Measurements from ENCODE around the gene TOP1. TPM values are rescaled to one million over a fixed set of nuclear protein-coding genes. Genes with fewer than 3 reads are reported as not detected.

TOP1 gene
- total and polyA plus RNA-seq, 9 of the 15 experiments (the other 6 are each of a cell fraction or from before 2014, with no cell fraction given), result 26.4 to 127 (median 39.6) TPM

DNA sequence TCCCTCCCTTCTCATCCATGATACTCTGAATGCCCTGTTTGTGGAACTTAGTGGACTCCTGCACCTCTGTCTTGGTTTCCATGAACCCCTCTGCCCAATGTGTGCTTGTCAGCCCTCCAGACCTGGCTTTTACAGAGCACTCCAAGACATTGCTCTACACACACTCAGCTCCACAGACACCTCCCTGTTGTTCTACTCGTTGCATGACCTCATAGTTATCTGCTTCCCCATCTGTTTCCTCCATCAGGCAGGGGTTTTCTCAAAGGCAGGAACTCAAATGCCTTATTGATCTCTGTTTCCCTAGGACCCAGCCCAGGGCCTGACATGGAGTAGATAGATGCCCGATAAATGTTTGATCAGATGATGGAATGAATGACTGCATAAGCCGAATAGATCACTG, 122.0 kb downstream of the TOP1 start (continued):
- TF ChIP-seq, protein P1, sequence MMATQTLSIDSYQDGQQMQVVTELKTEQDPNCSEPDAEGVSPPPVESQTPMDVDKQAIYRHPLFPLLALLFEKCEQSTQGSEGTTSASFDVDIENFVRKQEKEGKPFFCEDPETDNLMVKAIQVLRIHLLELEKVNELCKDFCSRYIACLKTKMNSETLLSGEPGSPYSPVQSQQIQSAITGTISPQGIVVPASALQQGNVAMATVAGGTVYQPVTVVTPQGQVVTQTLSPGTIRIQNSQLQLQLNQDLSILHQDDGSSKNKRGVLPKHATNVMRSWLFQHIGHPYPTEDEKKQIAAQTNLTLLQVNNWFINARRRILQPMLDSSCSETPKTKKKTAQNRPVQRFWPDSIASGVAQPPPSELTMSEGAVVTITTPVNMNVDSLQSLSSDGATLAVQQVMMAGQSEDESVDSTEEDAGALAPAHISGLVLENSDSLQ (IDR thresholded peaks at IDR 0.05), result peak; percentile 8; the same call in 1 of the 2 replicates
- TF ChIP-seq RBM15 (IDR thresholded peaks at IDR 0.05; ENCODE audit: insufficient read depth, low read length) (no peak), BRF1 (IDR thresholded peaks at IDR 0.05; ENCODE audit: borderline replicate concordance, extremely low read depth, insufficient read length) (no peak), BRF2 (IDR thresholded peaks at IDR 0.05; ENCODE audit: borderline replicate concordance, insufficient read depth, insufficient read length) (no peak), SREBF2 (CRISPR knock-in tag; IDR thresholded peaks at IDR 0.05) (no peak), ZEB2 (IDR thresholded peaks at IDR 0.05) (no peak), ZNF175 (CRISPR knock-in tag; IDR thresholded peaks at IDR 0.05; ENCODE audit: low read depth) (no peak), ZBTB17 (CRISPR knock-in tag; IDR thresholded peaks at IDR 0.05) (no peak), NFATC3 (IDR thresholded peaks at IDR 0.05) (no peak), ATF3 (IDR thresholded peaks at IDR 0.05) (peak; percentile 88), ATF3 (CRISPR knock-in tag; conservative IDR thresholded peaks at IDR 0.05) (no peak; the same call in 1 of the 2 replicates), MEF2D (tag; conservative IDR thresholded peaks at IDR 0.05; ENCODE audit: low read depth) (no peak), KDM5B (IDR thresholded peaks at IDR 0.05; ENCODE audit: insufficient replicate concordance, low read depth, low read length) (no peak), BRD9 (IDR thresholded peaks at IDR 0.05; ENCODE audit: low read depth, partially characterized antibody) (no peak), ZNF668 (CRISPR knock-in tag; IDR thresholded peaks at IDR 0.05) (no peak), ZNF274 (IDR thresholded peaks at IDR 0.05; ENCODE audit: borderline replicate concordance, low read depth, low read length) (no peak), POLR2G (IDR thresholded peaks at IDR 0.05; ENCODE audit: low read depth, low read length) (no peak), EGR1 (conservative IDR thresholded peaks at IDR 0.05) (no peak), MTA2 (IDR thresholded peaks at IDR 0.05; ENCODE audit: low read depth) (no peak), MYBL2 (IDR thresholded peaks at IDR 0.05; ENCODE audit: low read depth) (no peak), MYBL2 (CRISPR knock-in tag; IDR thresholded peaks at IDR 0.05; ENCODE audit: borderline replicate concordance) (no peak), ARID1B (IDR thresholded peaks at IDR 0.05) (peak; percentile 85)
- TF ChIP-seq, protein P2, sequence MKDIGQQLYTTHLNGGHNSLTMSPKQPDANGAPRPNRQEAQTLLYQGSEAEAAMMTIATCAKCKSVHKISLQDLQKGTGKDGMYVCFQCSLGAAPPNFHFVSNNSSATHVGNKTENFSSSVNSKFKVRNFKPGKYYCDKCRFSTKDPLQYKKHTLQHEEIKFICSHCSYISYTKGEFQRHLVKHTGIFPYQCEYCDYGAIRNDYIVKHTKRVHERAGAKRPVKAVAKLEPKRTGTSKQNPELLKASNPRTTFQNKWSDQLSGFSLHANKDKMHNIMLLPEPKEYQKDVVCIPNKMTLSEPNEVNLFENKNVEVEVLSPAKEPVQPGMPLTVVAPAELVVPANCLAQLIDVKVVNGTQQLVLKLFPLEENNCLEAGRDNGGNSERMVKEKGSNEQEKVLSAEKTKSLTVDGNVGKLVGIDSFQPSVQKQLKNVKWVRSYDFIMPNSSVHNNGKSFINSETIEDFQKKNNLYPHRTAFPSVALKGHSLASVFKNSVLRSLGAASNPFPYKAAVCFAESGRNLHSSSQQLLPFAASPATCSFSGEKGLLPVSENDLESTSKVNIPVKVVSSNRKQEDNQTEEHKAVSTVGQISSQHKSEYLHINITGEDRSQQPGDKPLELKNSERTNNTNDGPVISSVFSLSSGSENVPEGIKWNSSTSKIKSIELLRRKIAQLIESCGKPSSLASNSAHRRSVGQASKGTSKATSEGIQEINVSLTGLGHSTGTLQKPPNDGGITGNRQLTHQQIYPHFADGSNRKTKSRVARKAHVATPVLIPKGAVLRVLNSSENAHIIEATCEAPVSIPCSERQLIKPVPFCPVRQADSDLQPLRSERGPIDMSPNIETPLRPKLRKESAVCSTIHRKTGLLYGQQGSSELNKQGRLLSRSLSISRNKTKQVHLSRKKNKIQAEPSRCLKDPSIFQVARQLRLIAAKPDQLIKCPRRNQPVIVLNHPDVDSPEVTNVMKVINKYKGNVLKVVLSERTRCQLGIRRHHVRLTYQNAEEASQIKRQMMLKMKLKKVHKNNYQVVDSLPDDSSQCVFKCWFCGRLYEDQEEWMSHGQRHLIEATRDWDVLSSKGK (CRISPR knock-in tag; IDR thresholded peaks at IDR 0.05), result no peak
